ENCODE data around the gene MAN1A1. TPM values are rescaled to one million over a fixed set of nuclear protein-coding genes. Genes with fewer than 3 reads are reported as not detected.

MAN1A1 gene
- total and polyA plus RNA-seq, 2 of the 4 experiments (the other 2 are of a cell fraction), result 5.9 to 6.4 TPM

GRCh38 chr6:119355157-119355556, 5.6 kb upstream of the MAN1A1 start:
- Histone ChIP-seq H2AK5ac (ENCODE audit: low read depth, low read length) (no peak overlapping the region), H3K9ac (ENCODE audit: low read depth, low read length) (no peak overlapping the region), H4K91ac (ENCODE audit: insufficient read depth, low read depth, low read length) (no peak overlapping the region), H3K23ac (ENCODE audit: low read depth, low read length) (no peak overlapping the region), H4K8ac (ENCODE audit: low read depth in 2 of 2, low read length in 2 of 2) (no peak overlapping the region), H2BK5ac (ENCODE audit: low read depth, low read length, poor library complexity, severe bottlenecking) (no peak overlapping the region), H3K14ac (replicated peaks; ENCODE audit: low read depth, low read length) (no peak overlapping the region), H3K27ac (ENCODE audit: insufficient read depth, low read length) (no peak overlapping the region), H3K4ac (ENCODE audit: low read depth, low read length) (no peak overlapping the region), H3K4me2 (ENCODE audit: low read depth, low read length) (no peak overlapping the region), H2BK120ac (ENCODE audit: low read depth, low read length) (no peak overlapping the region), H3K79me1 (ENCODE audit: low read depth in 1 of 2, low read length in 2 of 2) (no peaks in the 10 kb centered on the region), H3K27me3 (ENCODE audit: control insufficient read depth, insufficient read depth, low read length) (no peaks in the 10 kb centered on the region), H3K9me3 (ENCODE audit: control insufficient read depth, insufficient read depth, low read length) (no peaks in the 10 kb centered on the region), H2BK15ac (ENCODE audit: low read depth, low read length) (no peak overlapping the region), H2AFZ (replicated peaks; ENCODE audit: low read length, poor library complexity) (no peak overlapping the region), H2AK9ac (replicated peaks; ENCODE audit: low read depth, low read length, poor library complexity) (no peak overlapping the region), H4K5ac (ENCODE audit: low read depth, low read length) (no peak overlapping the region), H3K36me3 (ENCODE audit: control insufficient read depth, insufficient read depth, low read length) (no peaks in the 10 kb centered on the region), H4K20me1 (ENCODE audit: insufficient read depth, low read length) (no peaks in the 10 kb centered on the region), H3K56ac (ENCODE audit: extremely low read depth, insufficient read depth, low read length) (no peak overlapping the region), H3K18ac (ENCODE audit: low read depth, low read length) (no peak overlapping the region), H3K9me1 (ENCODE audit: insufficient read depth, low read length) (no peaks in the 10 kb centered on the region), H3K4me3 (ENCODE audit: insufficient read depth, low read depth, low read length) (no peak overlapping the region), H3K4me1 (ENCODE audit: control insufficient read depth, insufficient read depth, low read length) (no peaks in the 10 kb centered on the region), H2BK20ac (ENCODE audit: low read depth, low read length) (no peak overlapping the region)
- ATAC-seq (ENCODE audit: low read depth) (no peak), DNase-seq (no peak)
- BruUV-seq (replicated peaks), result no TSS peak
- TF ChIP-seq BHLHE40 (IDR thresholded peaks at IDR 0.05; ENCODE audit: low read depth, low read length), result no peak
- no peak for TF ChIP-seq MXI1 (IDR thresholded peaks at IDR 0.05; ENCODE audit: borderline replicate concordance, low read depth, low read length)
- TF ChIP-seq, protein P1, sequence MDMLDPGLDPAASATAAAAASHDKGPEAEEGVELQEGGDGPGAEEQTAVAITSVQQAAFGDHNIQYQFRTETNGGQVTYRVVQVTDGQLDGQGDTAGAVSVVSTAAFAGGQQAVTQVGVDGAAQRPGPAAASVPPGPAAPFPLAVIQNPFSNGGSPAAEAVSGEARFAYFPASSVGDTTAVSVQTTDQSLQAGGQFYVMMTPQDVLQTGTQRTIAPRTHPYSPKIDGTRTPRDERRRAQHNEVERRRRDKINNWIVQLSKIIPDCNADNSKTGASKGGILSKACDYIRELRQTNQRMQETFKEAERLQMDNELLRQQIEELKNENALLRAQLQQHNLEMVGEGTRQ (IDR thresholded peaks at IDR 0.05; ENCODE audit: low read depth, low read length), result no peak
- TF ChIP-seq POLR2A (IDR thresholded peaks at IDR 0.05; ENCODE audit: low read depth, low read length), result no peak
- no peak for TF ChIP-seq MAFK (IDR thresholded peaks at IDR 0.05; ENCODE audit: low read depth, low read length)
- no peak for TF ChIP-seq MAZ (IDR thresholded peaks at IDR 0.05; ENCODE audit: borderline replicate concordance, low read depth, low read length)
- TF ChIP-seq NFE2L2 (IDR thresholded peaks at IDR 0.05; ENCODE audit: low read depth, low read length), result no peak
- TF ChIP-seq RCOR1 (IDR thresholded peaks at IDR 0.05; ENCODE audit: insufficient replicate concordance, low read length), result no peak
- no peak for TF ChIP-seq CEBPB (IDR thresholded peaks at IDR 0.05; ENCODE audit: low read depth, low read length)
- TF ChIP-seq RAD21 (IDR thresholded peaks at IDR 0.05; ENCODE audit: low read length), result no peak
- no peak for TF ChIP-seq SMC3 (IDR thresholded peaks at IDR 0.05; ENCODE audit: low read depth, low read length)
- no peak for TF ChIP-seq ELK1 (IDR thresholded peaks at IDR 0.05; ENCODE audit: borderline replicate concordance, low read depth, low read length)
- no peak for TF ChIP-seq RFX5 (IDR thresholded peaks at IDR 0.05; ENCODE audit: low read depth, low read length)
- TF ChIP-seq, protein P2, sequence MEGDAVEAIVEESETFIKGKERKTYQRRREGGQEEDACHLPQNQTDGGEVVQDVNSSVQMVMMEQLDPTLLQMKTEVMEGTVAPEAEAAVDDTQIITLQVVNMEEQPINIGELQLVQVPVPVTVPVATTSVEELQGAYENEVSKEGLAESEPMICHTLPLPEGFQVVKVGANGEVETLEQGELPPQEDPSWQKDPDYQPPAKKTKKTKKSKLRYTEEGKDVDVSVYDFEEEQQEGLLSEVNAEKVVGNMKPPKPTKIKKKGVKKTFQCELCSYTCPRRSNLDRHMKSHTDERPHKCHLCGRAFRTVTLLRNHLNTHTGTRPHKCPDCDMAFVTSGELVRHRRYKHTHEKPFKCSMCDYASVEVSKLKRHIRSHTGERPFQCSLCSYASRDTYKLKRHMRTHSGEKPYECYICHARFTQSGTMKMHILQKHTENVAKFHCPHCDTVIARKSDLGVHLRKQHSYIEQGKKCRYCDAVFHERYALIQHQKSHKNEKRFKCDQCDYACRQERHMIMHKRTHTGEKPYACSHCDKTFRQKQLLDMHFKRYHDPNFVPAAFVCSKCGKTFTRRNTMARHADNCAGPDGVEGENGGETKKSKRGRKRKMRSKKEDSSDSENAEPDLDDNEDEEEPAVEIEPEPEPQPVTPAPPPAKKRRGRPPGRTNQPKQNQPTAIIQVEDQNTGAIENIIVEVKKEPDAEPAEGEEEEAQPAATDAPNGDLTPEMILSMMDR (conservative IDR thresholded peaks at IDR 0.05; ENCODE audit: low read depth, low read length), result no peak
- dilution Hi-C loops (cut with HindIII; ENCODE audit: low sequenced_read_pairs, unreplicated experiment), result no loop called here
- intact Hi-C loops (cut with micrococcal nuclease), result loop anchor here (10.0 kb wide), 2 partner anchors 1680 to 1870 kb away; no protein-coding TSS in a partner anchor
- POLR2A ChIA-PET (ENCODE audit: unreplicated experiment), result no interaction called here
- CTCF ChIA-PET, result no interaction called here
- in situ Hi-C loops (cut with MboI; ENCODE audit: low sequenced_read_pairs), result no loop called here
- WGBS, 2 experiments (ENCODE audit: extremely low coverage in 2 of 2, insufficient read length in 1 of 2), result 60% methylated on average over 1 of the region's 2 CpGs; no CpG with 5 or more reads in 1 of the 2 experiments
